Fibroblast of pulmonary artery (primary cell): ENCODE data around the gene KIAA1549.

Experiments used
- DNase-seq: peaks from one replicate; pipeline ENCODE4 v3.0.0-alpha.2; 2010; ENCODE audit warnings: low read depth
- H3K4me3 ChIP-seq: replicated peaks from 2 replicates; pipeline ENCODE4 v1.5.1; 2011; ENCODE audit warnings: low read depth, mild to moderate bottlenecking, control low read depth, low read length, moderate library complexity
- CTCF ChIP-seq: IDR thresholded peaks from 2 replicates; pipeline ENCODE4 v1.5.1; 2011; ENCODE audit warnings: mild to moderate bottlenecking, control low read depth, low read length, inconsistent platforms; ENCODE audit errors: missing control alignments

Gene KIAA1549

DNA sequence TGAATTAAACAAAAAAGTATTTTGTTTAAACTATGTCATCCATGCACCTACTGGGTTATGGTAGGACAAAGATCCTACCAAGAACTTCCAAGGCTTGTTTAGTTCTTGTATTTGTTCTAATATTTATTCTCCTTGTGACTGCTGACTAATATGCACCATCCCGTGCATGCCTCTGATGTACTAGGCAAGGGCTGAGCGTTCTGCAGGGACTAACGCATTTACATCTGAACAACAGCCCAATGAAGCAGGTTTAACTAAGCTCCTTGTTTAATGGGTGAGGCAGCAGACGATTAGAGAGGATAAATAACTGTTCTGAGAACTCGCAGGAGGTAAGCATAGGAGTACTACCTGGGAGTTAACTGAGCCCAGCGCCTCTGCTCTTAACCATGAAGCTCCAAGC lies 64.9 kb downstream of the KIAA1549 start:
- H3K4me3 ChIP-seq = no peak overlapping the region
- no peak for DNase-seq
- no peak for TF ChIP-seq CTCF

DNA sequence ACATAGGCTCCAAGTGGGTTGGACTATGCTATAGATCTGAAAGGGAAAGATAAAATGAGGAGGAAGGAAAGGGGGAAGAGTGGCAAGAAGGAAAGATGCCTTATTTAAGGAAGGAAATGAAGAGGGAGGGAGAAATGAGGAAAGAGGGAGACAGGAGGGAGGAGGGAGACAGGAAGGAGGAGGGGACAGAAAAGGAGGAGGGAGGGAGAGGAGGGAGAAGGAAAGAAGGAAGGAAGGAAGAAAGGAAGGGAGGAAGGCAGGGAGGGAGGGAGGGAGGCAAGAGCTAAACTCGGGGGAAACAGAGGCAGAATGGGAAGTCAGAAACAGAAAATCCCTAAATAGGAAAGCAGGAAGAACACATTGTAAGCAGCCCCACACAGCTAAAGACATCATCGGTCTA lies 67.4 kb downstream of the KIAA1549 start:
- H3K4me3 ChIP-seq = no peak overlapping the region
- DNase-seq = no peak
- TF ChIP-seq CTCF = no peak

GRCh38 chr7:138911007-138911406 lies 70.2 kb downstream of the KIAA1549 start:
- no peak for DNase-seq
- TF ChIP-seq CTCF = no peak
- no peak overlapping the region for H3K4me3 ChIP-seq

GRCh38 chr7:138907850-138908249 lies 73.3 kb downstream of the KIAA1549 start:
- no peak for DNase-seq
- TF ChIP-seq CTCF = no peak
- no peak overlapping the region for H3K4me3 ChIP-seq

DNA sequence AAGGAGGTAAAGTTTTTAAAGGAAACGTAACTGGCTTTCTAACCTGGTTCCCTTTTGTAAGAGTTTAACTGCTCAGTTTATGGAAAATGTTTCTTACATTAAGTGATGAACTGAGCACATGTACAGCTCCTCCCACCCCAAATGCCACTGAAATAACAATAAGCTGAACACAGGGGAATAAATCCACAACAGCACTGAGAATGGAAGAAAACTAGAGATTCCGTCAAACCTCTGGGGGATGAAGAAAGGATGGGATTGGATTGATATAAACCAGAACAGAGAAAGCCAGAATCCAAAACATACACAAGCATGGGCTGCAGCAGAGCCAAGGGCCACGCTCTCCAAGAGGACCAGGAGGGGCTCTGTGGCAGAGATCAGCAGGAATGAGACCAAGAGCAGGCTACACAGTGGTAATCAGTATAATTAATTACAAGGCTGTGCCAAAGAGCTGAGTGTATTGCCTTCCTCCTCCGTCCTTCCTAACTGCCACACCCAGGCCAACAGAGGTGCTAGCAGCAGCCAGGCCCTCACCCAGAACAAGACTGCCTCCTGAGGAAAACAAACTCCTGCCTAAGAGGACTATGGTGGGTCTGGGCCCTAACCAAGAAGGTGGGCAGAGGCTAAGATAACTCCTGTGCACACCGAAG lies 73.9 kb downstream of the KIAA1549 start:
- no peak overlapping the region for H3K4me3 ChIP-seq
- no peak for TF ChIP-seq CTCF
- no peak for DNase-seq

DNA sequence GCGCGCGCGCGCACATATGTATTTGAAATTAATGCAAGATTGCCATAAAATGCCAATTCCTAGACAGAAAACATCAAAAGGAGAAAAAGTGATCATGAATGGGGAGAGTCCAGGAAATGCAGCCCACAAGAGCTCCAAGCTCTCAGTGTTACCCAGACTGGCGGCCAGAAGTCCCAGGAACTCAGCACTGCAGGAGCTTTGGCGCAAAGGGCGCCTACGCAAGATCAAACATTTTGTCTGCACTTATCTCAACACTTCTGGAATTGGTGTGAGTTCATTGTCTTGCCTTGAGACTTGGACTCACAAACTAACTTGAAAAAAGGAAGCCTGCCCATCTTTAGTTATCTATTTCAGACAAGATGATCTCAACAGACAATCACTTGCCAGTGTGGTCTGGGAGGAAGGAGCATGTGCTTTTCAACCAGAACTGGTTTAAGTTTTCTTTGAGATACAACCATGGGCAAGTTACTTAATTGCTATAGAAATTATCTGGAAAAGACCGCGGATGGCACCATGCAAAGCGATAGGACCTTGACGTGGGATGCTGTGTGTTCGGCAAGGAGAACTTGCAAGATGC lies 77.2 kb downstream of the KIAA1549 start:
- TF ChIP-seq CTCF = no peak
- no peak for DNase-seq
- no peak overlapping the region for H3K4me3 ChIP-seq
